ENCODE data around the gene ZFPL1. TPM values are rescaled to one million over a fixed set of nuclear protein-coding genes. Genes with fewer than 3 reads are reported as not detected.

The ZFPL1 gene
- total RNA-seq, 1 donor from 2014 or later: 61.1 TPM

GRCh38 chr11:65066315-65066714, 17.7 kb upstream of the ZFPL1 start:
- no peak for DNase-seq (ENCODE audit: low read depth)
- H3K4me3 ChIP-seq (ENCODE audit: low read depth, low read length): no peak overlapping the region
- TF ChIP-seq CTCF (conservative IDR thresholded peaks at IDR 0.05; ENCODE audit: low read depth, low read length): no peak

GRCh38 chr11:65066805-65067291, 17.2 kb upstream of the ZFPL1 start:
- H3K4me3 ChIP-seq (ENCODE audit: low read depth, low read length): no peak overlapping the region
- DNase-seq (ENCODE audit: low read depth): no peak
- TF ChIP-seq CTCF (conservative IDR thresholded peaks at IDR 0.05; ENCODE audit: low read depth, low read length): no peak

DNA sequence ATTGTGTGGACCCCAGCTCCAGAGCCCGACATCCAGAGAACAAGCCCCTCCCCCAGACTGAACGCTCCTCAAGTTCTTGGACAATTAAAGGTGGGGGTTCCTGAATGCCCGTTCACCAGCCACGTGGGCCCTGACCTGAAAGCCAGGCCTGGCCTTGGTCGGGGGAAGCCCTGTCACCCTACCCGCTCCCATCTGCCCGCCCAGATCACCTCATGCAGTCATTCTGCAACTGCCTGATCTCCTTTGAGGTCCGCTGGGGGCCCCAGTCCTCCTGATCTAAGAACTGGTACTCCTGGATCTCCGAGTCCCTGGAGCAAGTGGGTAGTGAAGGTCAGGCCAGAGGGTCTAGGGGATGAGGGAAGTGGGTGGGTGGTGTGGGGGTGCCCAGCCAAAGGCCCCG, 16.6 kb upstream of the ZFPL1 start:
- H3K4me3 ChIP-seq (ENCODE audit: low read depth, low read length): no peak overlapping the region
- DNase-seq (ENCODE audit: low read depth): no peak
- TF ChIP-seq CTCF (conservative IDR thresholded peaks at IDR 0.05; ENCODE audit: low read depth, low read length): no peak

GRCh38 chr11:65069217-65069616, 14.8 kb upstream of the ZFPL1 start:
- no peak for TF ChIP-seq CTCF (conservative IDR thresholded peaks at IDR 0.05; ENCODE audit: low read depth, low read length)
- no peak overlapping the region for H3K4me3 ChIP-seq (ENCODE audit: low read depth, low read length)
- peak; percentile 26 for DNase-seq (ENCODE audit: low read depth)

DNA sequence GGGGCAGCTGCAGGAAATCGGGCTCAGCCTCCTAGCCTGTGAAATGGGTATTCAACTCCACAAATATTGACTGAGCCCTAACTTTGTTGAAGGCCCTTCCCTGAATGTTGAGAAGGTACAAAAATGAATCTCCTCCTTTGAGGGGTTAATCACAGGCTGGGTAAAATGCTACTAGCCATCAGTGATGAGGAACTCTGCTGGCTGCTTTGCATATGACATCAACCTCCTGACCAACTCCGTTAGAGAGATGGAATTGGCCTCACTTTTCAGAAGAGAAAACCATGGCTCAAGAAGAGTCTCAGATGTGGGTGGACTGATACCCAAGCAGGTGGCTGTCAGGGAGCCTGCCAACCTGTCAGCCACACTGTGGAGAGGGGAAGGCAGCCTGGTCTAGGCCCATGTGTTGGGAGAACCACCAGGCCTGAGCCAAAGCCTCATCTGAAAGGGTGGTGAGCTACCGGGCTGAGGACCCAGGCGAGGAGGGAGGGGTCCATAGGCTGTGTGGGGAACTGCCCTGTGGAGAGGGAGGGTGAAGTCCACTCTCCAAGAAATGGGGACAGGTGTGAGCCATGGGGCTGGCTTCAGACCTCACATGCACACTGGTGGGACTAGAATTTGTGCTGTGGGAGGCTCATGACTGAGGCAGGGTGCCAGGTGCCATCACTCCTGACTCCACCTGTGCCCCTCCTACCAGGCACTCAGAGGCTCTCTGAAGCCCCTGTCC, 12.0 kb upstream of the ZFPL1 start:
- no peak overlapping the region for H3K4me3 ChIP-seq (ENCODE audit: low read depth, low read length)
- no peak for TF ChIP-seq CTCF (conservative IDR thresholded peaks at IDR 0.05; ENCODE audit: low read depth, low read length)
- no peak for DNase-seq (ENCODE audit: low read depth)

- no peak for TF ChIP-seq CTCF (conservative IDR thresholded peaks at IDR 0.05; ENCODE audit: low read depth, low read length)
These were observed 11.4 kb upstream of the ZFPL1 start for GRCh38 chr11:65072631-65072966.

GRCh38 chr11:65077451-65077850, 6.6 kb upstream of the ZFPL1 start:
- H3K4me3 ChIP-seq (ENCODE audit: low read depth, low read length): no peak overlapping the region
- no peak for DNase-seq (ENCODE audit: low read depth)
- TF ChIP-seq CTCF (conservative IDR thresholded peaks at IDR 0.05; ENCODE audit: low read depth, low read length): no peak

More at GRCh38 chr11:65072631-65072966, 11.4 kb upstream of the ZFPL1 start:
- DNase-seq (ENCODE audit: low read depth): no peak
- no peak overlapping the region for H3K4me3 ChIP-seq (ENCODE audit: low read depth, low read length)
